Naive thymus-derived CD8-positive, alpha-beta T cell (primary cell): ENCODE data around the gene ENPP3. TPM values are rescaled to one million over a fixed set of nuclear protein-coding genes. Genes with fewer than 3 reads are reported as not detected.

Experiments used
- ATAC-seq, 2 donors: fragments of 150-1000 bp; cut with Tn5 transposase in 1 of 2; sonication (Bioruptor Pico), chemical (Tn5 transposase) in 1 of 2; 1 replicate in 1 of 2; 2 replicates in 1 of 2; pipeline ENCODE4 v1.10.0; 2021; ENCODE audit warnings: mild to moderate bottlenecking in 2 of 2, moderate library complexity in 2 of 2
- POLR2A ChIA-PET: fragments of 350-600 bp; sonication (Branson Sonifier 250); formaldehyde crosslinking; loops from one replicate; lab custom pipeline; 2021; ENCODE audit warnings: antibody characterized with exemption; lab: Charles Lee
- DNase-seq, 10 donors: peaks; one replicate each; pipeline versions ENCODE4 v3.0.0 to v3.0.0-alpha.2; 2020 to 2022
- H3K27ac Mint-ChIP-seq, 10 donors: one replicate each; pipeline ENCODE4 v1.8.0; 2020 to 2022; ENCODE audit warnings: mild to moderate bottlenecking in 10 of 10, mixed read lengths in 10 of 10, moderate library complexity in 4 of 10, inconsistent platforms in 1 of 10
- H3K27me3 Mint-ChIP-seq, 5 donors: one replicate each; pipeline ENCODE4 v1.8.0; 2021 to 2022; ENCODE audit warnings: mixed read lengths in 5 of 5
- H3K36me3 Mint-ChIP-seq, 3 donors: one replicate each; pipeline ENCODE4 v1.8.0; 2020 to 2022; ENCODE audit warnings: mixed read lengths in 3 of 3, mild to moderate bottlenecking in 2 of 3, inconsistent platforms in 1 of 3
- H3K4me1 Mint-ChIP-seq, 4 donors: one replicate each; pipeline ENCODE4 v1.8.0; 2021 to 2022; ENCODE audit warnings: mixed read lengths in 4 of 4
- H3K4me3 Mint-ChIP-seq, 10 donors: one replicate each; pipeline ENCODE4 v1.8.0; 2020 to 2022; ENCODE audit warnings: mild to moderate bottlenecking in 10 of 10, mixed read lengths in 10 of 10, moderate library complexity in 6 of 10, inconsistent platforms in 1 of 10
- H3K9me3 Mint-ChIP-seq, 9 donors: one replicate each; pipeline ENCODE4 v1.8.0; 2020 to 2022; ENCODE audit warnings: mixed read lengths in 9 of 9, mild to moderate bottlenecking in 3 of 9, inconsistent platforms in 1 of 9, moderate library complexity in 1 of 9
- microRNA-seq: library from miRNA; unstranded; fragments of <30 nt; microRNA quantifications from one replicate; pipeline ENCODE4 v1.2.0, GENCODE V29; 2022; ENCODE audit warnings: borderline microRNAs expressed
- polyA plus RNA-seq, 3 donors: library from polyadenylated mRNA; unstranded; fragments of 300-500 nt; fragmentation: Illumina TruSeq; gene quantifications; one replicate each; pipeline ENCODE4 v1.2.3, GENCODE V29; 2021
- total RNA-seq, 8 experiments: library from RNA in 2 of 8; stranded (reverse) in 2 of 8; gene quantifications; one replicate each; pipeline ENCODE4 v1.2.3 and lab custom pipeline; 2021 to 2026

ENPP3 gene
- total and polyA plus RNA-seq, 5 experiments from 2014 or later = 0.11 to 0.44 (median 0.21) TPM; not detected in 1

DNA sequence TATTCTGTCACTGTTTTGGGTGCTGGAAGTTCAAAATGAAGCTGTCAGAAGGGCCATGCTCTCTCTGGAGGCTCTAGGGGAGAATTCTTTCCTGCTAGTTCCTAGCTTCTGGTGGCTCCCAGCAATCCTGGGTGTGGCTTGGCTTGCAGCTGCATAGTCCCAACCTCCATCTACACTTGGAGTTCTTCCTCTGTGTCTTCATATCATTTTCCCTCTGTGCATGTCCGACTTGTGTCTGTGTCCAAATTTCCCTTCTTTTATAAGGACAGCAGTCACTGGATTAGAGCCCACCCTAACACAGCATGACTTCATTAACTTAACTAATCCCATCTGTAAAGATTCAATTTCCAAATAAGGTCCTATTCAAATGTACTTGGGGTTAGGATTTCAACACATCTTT lies 147.5 kb downstream of the ENPP3 start:
- H3K27me3 Mint-ChIP-seq = peaks cover 2 to 12% (median 10%) of the 10 kb centered on the region in 5 donors
- DNase-seq (no peak), ATAC-seq (no peak)
- peaks cover 0 to 6% (median 2%) of the 10 kb centered on the region in 4 donors for H3K4me1 Mint-ChIP-seq
- peaks cover 0 to 6% (median 0%) of the 10 kb centered on the region in 9 donors for H3K9me3 Mint-ChIP-seq
- POLR2A ChIA-PET = no interaction called here
- no peak overlapping the region for H3K4me3 Mint-ChIP-seq
- H3K36me3 Mint-ChIP-seq = no peaks in the 10 kb centered on the region
- H3K27ac Mint-ChIP-seq = no peak overlapping the region

DNA sequence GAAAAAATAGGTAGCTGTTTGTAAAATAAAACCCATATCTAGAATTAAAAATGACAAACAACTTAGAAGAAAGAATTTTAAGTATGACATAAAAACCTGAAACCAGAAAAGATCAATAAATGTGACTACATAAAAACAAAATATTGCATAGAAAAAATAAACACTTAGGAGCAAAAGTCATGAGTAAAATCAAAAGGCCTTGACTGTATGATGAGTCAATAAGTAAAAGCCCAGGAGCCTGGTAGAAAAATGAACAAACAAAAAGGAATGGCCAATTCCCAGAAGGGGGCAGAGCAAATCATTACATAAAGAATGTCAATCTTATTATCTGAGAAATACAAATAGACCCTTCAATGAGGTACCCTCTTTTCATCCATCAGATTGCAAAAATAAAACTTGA lies 150.0 kb downstream of the ENPP3 start:
- ATAC-seq (no peak), DNase-seq (no peak)
- peaks cover 0 to 12% (median 8%) of the 10 kb centered on the region in 5 donors for H3K27me3 Mint-ChIP-seq
- no peaks in the 10 kb centered on the region for H3K36me3 Mint-ChIP-seq
- no peak overlapping the region for H3K27ac Mint-ChIP-seq
- POLR2A ChIA-PET = no interaction called here
- peaks cover 0 to 8% (median 2%) of the 10 kb centered on the region in 4 donors for H3K4me1 Mint-ChIP-seq
- H3K9me3 Mint-ChIP-seq = peaks cover 0 to 6% (median 0%) of the 10 kb centered on the region in 9 donors
- no peak overlapping the region for H3K4me3 Mint-ChIP-seq

DNA sequence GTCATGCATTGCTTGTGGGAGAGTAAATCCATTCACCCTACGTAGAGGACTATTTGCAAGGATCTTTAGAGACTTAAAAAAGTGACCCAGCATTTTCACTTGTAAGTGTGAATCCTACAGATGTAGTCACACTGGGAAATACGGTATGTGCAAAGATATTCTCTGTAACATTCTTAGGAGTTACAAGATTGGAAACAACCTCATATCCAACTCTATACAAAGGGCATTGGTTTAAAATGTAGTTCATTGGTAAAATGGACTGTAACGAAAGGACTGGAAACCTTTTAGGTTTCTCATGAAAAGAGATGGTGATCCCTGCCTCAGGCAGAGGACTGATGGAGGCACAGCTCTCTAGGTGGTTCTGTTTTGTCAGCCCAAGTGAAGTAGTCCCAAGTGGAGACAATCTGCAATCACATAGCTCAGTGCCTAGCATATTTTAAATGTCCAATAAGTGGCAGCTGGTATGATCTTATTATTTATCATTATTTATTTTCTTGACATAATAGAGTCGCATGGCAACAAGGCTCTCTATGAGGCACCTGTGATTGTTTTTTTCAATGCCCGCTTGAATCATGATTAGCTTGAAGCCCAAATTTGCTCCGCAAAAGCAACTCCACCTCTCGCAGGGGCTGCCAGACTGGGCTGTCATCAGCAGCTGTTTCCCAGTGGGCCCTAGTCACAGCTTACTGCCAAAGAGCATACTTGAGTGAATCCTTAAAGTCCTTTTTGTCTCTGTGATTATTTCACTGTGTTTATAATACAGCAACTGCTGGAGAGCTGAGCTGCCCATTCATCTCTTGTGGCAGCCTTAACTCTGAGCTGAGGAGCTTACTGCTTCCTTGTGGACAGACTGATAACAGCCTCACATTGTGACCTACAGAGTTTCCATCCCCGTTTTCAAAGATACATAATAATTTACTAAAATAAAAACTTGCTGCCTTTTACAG lies 150.9 kb downstream of the ENPP3 start:
- POLR2A ChIA-PET = interaction anchor here (0.6 kb wide), 1 partner anchor 1768 kb away, joined by 4 read pairs; no protein-coding TSS in a partner anchor
- Mint-ChIP-seq H3K4me1 (peaks cover 0 to 8% (median 2%) of the 10 kb centered on the region in 4 donors), H3K36me3 (no peaks in the 10 kb centered on the region), H3K9me3 (peaks cover 0 to 6% (median 0%) of the 10 kb centered on the region in 9 donors), H3K4me3 (no peak overlapping the region), H3K27ac (no peak overlapping the region), H3K27me3 (peaks cover 0 to 12% (median 10%) of the 10 kb centered on the region in 5 donors)
- no peak for ATAC-seq
- DNase-seq = no peak

DNA sequence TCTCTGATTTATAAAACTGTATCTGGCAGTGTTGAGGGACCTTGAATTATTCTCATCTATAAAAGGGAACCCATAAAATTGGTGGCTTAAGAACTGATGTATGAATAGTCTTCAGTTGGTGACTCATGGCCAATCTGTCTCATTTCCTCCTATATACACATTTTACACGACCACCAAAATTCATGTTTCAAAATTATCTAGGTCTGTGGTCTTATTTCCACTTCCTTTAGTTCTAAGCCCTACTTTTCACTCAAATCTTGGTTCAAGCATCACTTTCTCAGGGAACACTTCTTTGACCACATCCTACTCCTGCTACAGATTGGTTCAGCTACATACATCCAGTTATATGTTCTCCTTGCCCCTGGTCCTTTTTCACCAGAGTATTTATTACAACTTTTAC lies 152.1 kb downstream of the ENPP3 start:
- H3K4me1 Mint-ChIP-seq = peaks cover 0 to 8% (median 3%) of the 10 kb centered on the region in 4 donors
- no peak overlapping the region for H3K4me3 Mint-ChIP-seq
- H3K27me3 Mint-ChIP-seq = peaks cover 0 to 12% (median 8%) of the 10 kb centered on the region in 5 donors
- POLR2A ChIA-PET = no interaction called here
- H3K9me3 Mint-ChIP-seq = peaks cover 0 to 6% (median 0%) of the 10 kb centered on the region in 9 donors
- DNase-seq (no peak), ATAC-seq (no peak)
- peak overlapping the region in 2 of 10 donors; percentile 1 to 2 for H3K27ac Mint-ChIP-seq
- H3K36me3 Mint-ChIP-seq = no peaks in the 10 kb centered on the region

DNA sequence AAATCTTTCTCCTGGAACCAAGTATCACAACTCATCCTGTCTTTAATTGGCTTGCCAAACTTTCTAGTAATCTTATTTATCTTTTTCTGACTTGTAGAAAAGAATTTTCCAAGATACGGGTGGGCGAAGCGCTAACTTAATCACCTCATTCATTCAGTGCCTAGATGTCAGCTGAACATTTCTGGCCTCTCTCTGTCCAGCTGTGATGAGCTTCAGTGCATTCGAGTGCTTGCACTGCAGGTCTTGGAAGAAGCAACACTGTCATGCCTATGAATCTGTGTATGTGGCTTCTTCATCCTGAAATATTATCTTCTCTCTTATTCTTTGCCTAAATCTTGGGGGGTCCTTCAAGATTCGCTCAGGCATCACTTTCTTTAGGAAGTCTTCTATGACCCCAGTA lies 154.4 kb downstream of the ENPP3 start:
- POLR2A ChIA-PET = no interaction called here

DNA sequence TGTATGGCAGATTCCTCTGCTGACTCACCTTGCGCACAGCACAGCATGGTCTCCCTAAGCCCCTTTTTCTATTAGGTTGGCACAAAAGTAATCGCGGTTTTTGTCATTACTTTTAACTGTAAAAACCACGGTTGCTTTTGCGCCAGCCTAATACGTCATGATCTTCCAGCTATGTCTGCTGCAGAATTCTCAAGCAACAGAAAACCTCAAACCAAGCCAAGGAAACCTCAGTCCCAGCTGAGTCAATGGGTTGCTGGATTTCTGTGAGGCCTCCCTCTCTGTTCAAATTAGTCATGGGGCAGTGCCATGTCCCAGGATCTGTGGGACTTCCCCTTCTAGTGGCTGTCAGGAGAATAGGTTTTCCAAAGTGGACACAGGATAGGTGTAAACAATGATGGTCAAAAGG lies 155.0 kb downstream of the ENPP3 start:
- no peak for ATAC-seq
- Mint-ChIP-seq H3K27ac (no peak overlapping the region), H3K27me3 (peaks cover 0 to 11% (median 10%) of the 10 kb centered on the region in 5 donors), H3K9me3 (peaks cover 0 to 6% (median 0%) of the 10 kb centered on the region in 9 donors), H3K36me3 (peaks cover 0 to 5% (median 0%) of the 10 kb centered on the region in 3 donors), H3K4me3 (no peak overlapping the region), H3K4me1 (peaks cover 0 to 8% (median 3%) of the 10 kb centered on the region in 4 donors)
- no peak for DNase-seq
- POLR2A ChIA-PET = no interaction called here

More for the DNA sequence above, 154.4 kb downstream of the ENPP3 start:
- Mint-ChIP-seq H3K9me3 (peaks cover 0 to 6% (median 0%) of the 10 kb centered on the region in 9 donors), H3K4me3 (no peak overlapping the region), H3K4me1 (peaks cover 0 to 8% (median 3%) of the 10 kb centered on the region in 4 donors), H3K36me3 (peaks cover 0 to 5% (median 0%) of the 10 kb centered on the region in 3 donors), H3K27ac (no peak overlapping the region), H3K27me3 (peaks cover 0 to 7% (median 4%) of the 10 kb centered on the region in 5 donors)
- ATAC-seq (no peak), DNase-seq (no peak)

DNA sequence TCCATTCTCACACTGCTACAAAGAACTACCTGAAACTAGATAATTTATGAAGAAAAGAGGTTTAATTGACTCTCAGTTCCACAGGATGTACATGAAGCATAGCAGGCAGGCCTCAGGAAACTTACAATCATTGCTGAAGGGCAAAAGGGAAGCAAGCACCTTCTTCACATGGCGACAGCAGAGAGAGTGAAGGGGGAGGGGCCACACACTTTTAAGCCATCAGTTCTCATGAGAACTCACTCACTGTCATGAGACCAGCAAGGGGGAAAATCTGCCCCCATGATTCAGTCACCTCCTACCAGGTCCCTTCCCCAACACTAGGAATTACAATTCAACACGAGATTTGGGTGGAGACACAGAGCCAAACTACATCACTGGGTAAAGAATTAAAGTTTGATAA lies 158.3 kb downstream of the ENPP3 start:
- Mint-ChIP-seq H3K4me3 (no peak overlapping the region), H3K27me3 (peaks cover 2 to 24% (median 16%) of the 10 kb centered on the region in 5 donors), H3K27ac (no peak overlapping the region), H3K36me3 (peaks cover 0 to 14% (median 2%) of the 10 kb centered on the region in 3 donors), H3K9me3 (peaks cover 0 to 17% (median 4%) of the 10 kb centered on the region in 9 donors), H3K4me1 (peaks cover 0 to 2% (median 0%) of the 10 kb centered on the region in 4 donors)
- ATAC-seq = no peak
- DNase-seq = no peak
- POLR2A ChIA-PET = no interaction called here

Small RNA genes lying within 50 kb of the gene (microRNA-seq; reads per million reads assigned to microRNA genes)
- not detected for gene MIR548H5

Other genes starting within 250 kb of the ENPP3 start
- gene ARG1, start 64.1 kb upstream of the ENPP3 start, total RNA-seq = not detected
- not detected for gene ARG1, start 64.1 kb upstream of the ENPP3 start, polyA plus RNA-seq
- 10 to 100 TPM; 53.0 to 56.2 TPM for gene MED23, start 9.1 kb upstream of the ENPP3 start, total RNA-seq
- 10 to 100 TPM in 2 of 3 donors, 1 to 10 TPM in 1; 8.6 to 13.4 (median 10.4) TPM for gene MED23, start 9.1 kb upstream of the ENPP3 start, polyA plus RNA-seq
- not detected for gene OR2A4, start 64.1 kb downstream of the ENPP3 start, total RNA-seq
- gene OR2A4, start 64.1 kb downstream of the ENPP3 start, polyA plus RNA-seq = not detected
- not detected for gene CTAGE9, start 73.7 kb downstream of the ENPP3 start, total RNA-seq
- gene CTAGE9, start 73.7 kb downstream of the ENPP3 start, polyA plus RNA-seq = not detected
- gene ENPP1, start 170.7 kb downstream of the ENPP3 start, total RNA-seq = under 1 TPM; 0.11 to 0.47 TPM
- gene ENPP1, start 170.7 kb downstream of the ENPP3 start, polyA plus RNA-seq = not detected